Mammary epithelial cell (primary cell): ENCODE measurements around the gene FSD1.

Experiments
- CTCF ChIP-seq, 2 donors: IDR thresholded peaks in 1 of 2; conservative IDR thresholded peaks in 1 of 2; 2 replicates each; pipeline ENCODE4 v1.5.1; 2011 to 2012; ENCODE audit warnings: inconsistent platforms in 2 of 2, low read length in 2 of 2, mild to moderate bottlenecking in 2 of 2, control low read depth in 1 of 2, low read depth in 1 of 2; ENCODE audit not compliant: insufficient read depth in 1 of 2; ENCODE audit errors: extremely low read depth in 1 of 2
- EZH2 ChIP-seq: IDR thresholded peaks from 2 replicates; pipeline ENCODE4 v1.6.1; 2012; ENCODE audit warnings: low read length, inconsistent platforms, borderline replicate concordance

GRCh38 chr19:4297901-4298809 is 6.2 kb upstream of the FSD1 start:
- TF ChIP-seq CTCF (conservative IDR thresholded peaks at IDR 0.05 in 1 of 2, IDR thresholded peaks at IDR 0.05 in 1 of 2; ENCODE audit: extremely low read depth in 1 of 2, insufficient read depth in 1 of 2, low read depth in 1 of 2, low read length in 2 of 2) (no peak), EZH2 (no peak)
